ENCODE data around the gene KDM1B.
"Not testable (repeated sequence)": the region's sequence is repeated elsewhere in the genome, so short reads cannot be mapped to it uniquely, and the experiment has no call there.

The KDM1B gene

GRCh38 chr6:18166312-18167036 lies 11.3 kb downstream of the KDM1B start:
- no peak for ATAC-seq
- H3K4me1 Mint-ChIP-seq = no peaks in the 10 kb centered on the region

GRCh38 chr6:18168264-18168663 lies 13.0 kb downstream of the KDM1B start:
- Mint-ChIP-seq H3K4me1 (no peaks in the 10 kb centered on the region), H3K27me3 (no peaks in the 10 kb centered on the region), H3K9me3 (peaks cover 6 to 8% of the 10 kb centered on the region in 2 donors), H3K4me3 (no peak overlapping the region), H3K27ac (no peak overlapping the region)
- DNase-seq = no peak
- no peak for ATAC-seq

More at GRCh38 chr6:18166312-18167036, 11.3 kb downstream of the KDM1B start:
- Mint-ChIP-seq H3K4me3 (no peak overlapping the region), H3K27ac (no peak overlapping the region), H3K27me3 (no peaks in the 10 kb centered on the region), H3K9me3 (peaks cover 6 to 8% of the 10 kb centered on the region in 2 donors)
- DNase-seq = no peak

- no peak for ATAC-seq
- H3K9me3 Mint-ChIP-seq = peaks cover 6 to 24% of the 10 kb centered on the region in 2 donors
- DNase-seq = no peak
- H3K27ac Mint-ChIP-seq = no peak overlapping the region
- no peak overlapping the region for H3K4me3 Mint-ChIP-seq
- no peaks in the 10 kb centered on the region for H3K27me3 Mint-ChIP-seq
- H3K4me1 Mint-ChIP-seq = peaks cover 9% of the 10 kb centered on the region
Measured at GRCh38 chr6:18171871-18172270, 16.6 kb downstream of the KDM1B start.

- H3K4me3 Mint-ChIP-seq, DNase-seq, H3K4me1 Mint-ChIP-seq, ATAC-seq, H3K27me3 Mint-ChIP-seq, H3K27ac Mint-ChIP-seq: not testable (repeated sequence)
- peaks cover 0 to 19% of the 10 kb centered on the region in 2 donors for H3K9me3 Mint-ChIP-seq
Measured at GRCh38 chr6:18176198-18176597, 21.0 kb downstream of the KDM1B start.

GRCh38 chr6:18177286-18177965 lies 22.2 kb downstream of the KDM1B start:
- no peak overlapping the region for H3K27ac Mint-ChIP-seq
- H3K4me1 Mint-ChIP-seq = peaks cover 9% of the 10 kb centered on the region
- no peak overlapping the region for H3K4me3 Mint-ChIP-seq
- peaks cover 0 to 19% of the 10 kb centered on the region in 2 donors for H3K9me3 Mint-ChIP-seq
- ATAC-seq = no peak
- H3K27me3 Mint-ChIP-seq = no peaks in the 10 kb centered on the region
- no peak for DNase-seq

GRCh38 chr6:18178960-18179615 lies 23.9 kb downstream of the KDM1B start:
- no peak for DNase-seq
- peaks cover 0 to 19% of the 10 kb centered on the region in 2 donors for H3K9me3 Mint-ChIP-seq
- H3K27me3 Mint-ChIP-seq = no peaks in the 10 kb centered on the region
- H3K4me3 Mint-ChIP-seq = no peak overlapping the region
- peaks cover 9% of the 10 kb centered on the region for H3K4me1 Mint-ChIP-seq
- no peak for ATAC-seq
- H3K27ac Mint-ChIP-seq = no peak overlapping the region

GRCh38 chr6:18179770-18180356 lies 24.6 kb downstream of the KDM1B start:
- no peak for DNase-seq
- H3K4me3 Mint-ChIP-seq = no peak overlapping the region

GRCh38 chr6:18182568-18182967 lies 27.3 kb downstream of the KDM1B start:
- DNase-seq (no peak), ATAC-seq (no peak)
- Mint-ChIP-seq H3K4me1 (peaks cover 6% of the 10 kb centered on the region), H3K27me3 (no peaks in the 10 kb centered on the region), H3K27ac (no peak overlapping the region), H3K4me3 (no peak overlapping the region), H3K9me3 (no peaks in the 10 kb centered on the region)

More at GRCh38 chr6:18179770-18180356, 24.6 kb downstream of the KDM1B start:
- Mint-ChIP-seq H3K9me3 (peaks cover 0 to 19% of the 10 kb centered on the region in 2 donors), H3K27ac (no peak overlapping the region), H3K27me3 (no peaks in the 10 kb centered on the region), H3K4me1 (peaks cover 9% of the 10 kb centered on the region)
- ATAC-seq = no peak

- H3K9me3 Mint-ChIP-seq = no peaks in the 10 kb centered on the region
- no peak for ATAC-seq
- H3K27me3 Mint-ChIP-seq = no peaks in the 10 kb centered on the region
- H3K4me1 Mint-ChIP-seq = peaks cover 6% of the 10 kb centered on the region
- H3K4me3 Mint-ChIP-seq = no peak overlapping the region
- no peak overlapping the region for H3K27ac Mint-ChIP-seq
- no peak for DNase-seq
Measured at GRCh38 chr6:18183766-18184165, 28.5 kb downstream of the KDM1B start.

GRCh38 chr6:18185624-18186023 lies 30.4 kb downstream of the KDM1B start:
- DNase-seq = no peak
- Mint-ChIP-seq H3K27ac (no peak overlapping the region), H3K9me3 (no peaks in the 10 kb centered on the region)

GRCh38 chr6:18186033-18186432 lies 30.8 kb downstream of the KDM1B start:
- Mint-ChIP-seq H3K4me1 (peaks cover 6% of the 10 kb centered on the region), H3K4me3 (no peak overlapping the region), H3K27me3 (no peaks in the 10 kb centered on the region), H3K27ac (no peak overlapping the region), H3K9me3 (no peaks in the 10 kb centered on the region)
- DNase-seq (no peak), ATAC-seq (no peak)

More at GRCh38 chr6:18185624-18186023, 30.4 kb downstream of the KDM1B start:
- Mint-ChIP-seq H3K27me3 (no peaks in the 10 kb centered on the region), H3K4me1 (peaks cover 6% of the 10 kb centered on the region), H3K4me3 (no peak overlapping the region)
- no peak for ATAC-seq

- Mint-ChIP-seq H3K27me3 (no peaks in the 10 kb centered on the region), H3K4me1 (peaks cover 6% of the 10 kb centered on the region), H3K27ac (no peak overlapping the region)
Measured at GRCh38 chr6:18186540-18187250, 31.5 kb downstream of the KDM1B start.

GRCh38 chr6:18187701-18188100 lies 32.5 kb downstream of the KDM1B start:
- no peak for DNase-seq
- Mint-ChIP-seq H3K9me3 (no peaks in the 10 kb centered on the region), H3K27ac (no peak overlapping the region), H3K4me1 (peaks cover 6% of the 10 kb centered on the region), H3K4me3 (no peak overlapping the region), H3K27me3 (no peaks in the 10 kb centered on the region)
- ATAC-seq = no peak

More at GRCh38 chr6:18186540-18187250, 31.5 kb downstream of the KDM1B start:
- DNase-seq = no peak
- ATAC-seq = no peak
- Mint-ChIP-seq H3K9me3 (no peaks in the 10 kb centered on the region), H3K4me3 (no peak overlapping the region)

- no peaks in the 10 kb centered on the region for H3K9me3 Mint-ChIP-seq
- H3K4me3 Mint-ChIP-seq = no peak overlapping the region
- H3K27me3 Mint-ChIP-seq = no peaks in the 10 kb centered on the region
- H3K27ac Mint-ChIP-seq = no peak overlapping the region
- no peak for DNase-seq
- H3K4me1 Mint-ChIP-seq = peaks cover 6% of the 10 kb centered on the region
- ATAC-seq = no peak
Measured at GRCh38 chr6:18189196-18189595, 34.0 kb downstream of the KDM1B start.

- Mint-ChIP-seq H3K27me3 (no peaks in the 10 kb centered on the region), H3K4me3 (no peak overlapping the region), H3K4me1 (no peaks in the 10 kb centered on the region), H3K27ac (no peak overlapping the region), H3K9me3 (no peaks in the 10 kb centered on the region)
- ATAC-seq (no peak), DNase-seq (no peak)
Measured at GRCh38 chr6:18192026-18192425, 36.8 kb downstream of the KDM1B start.

Measured in stimulated activated naive CD8-positive, alpha-beta T cell treated with anti-CD3 and anti-CD28 coated beads, Interleukin-15, amount 100 ng/mL, for 72 hours (primary cell).